Bronchial epithelial cell (primary cell): ENCODE results near the gene PCSK9. TPM values are rescaled to one million over a fixed set of nuclear protein-coding genes. Genes with fewer than 3 reads are reported as not detected.
"Not testable (repeated sequence)": the region's sequence is repeated elsewhere in the genome, so short reads cannot be mapped to it uniquely, and the experiment has no call there.

Experiments
- DNase-seq: peaks from one replicate; pipeline ENCODE4 v3.0.0-alpha.2; 2010; ENCODE audit warnings: low read depth
- FAIRE-seq: peaks from 2 replicates; lab custom pipeline; 2011; peaks lifted over from hg19 to GRCh38; lab: Jason Lieb, UNC
- H3K27me3 ChIP-seq: 2 replicates; pipeline ENCODE4 v1.5.1; 2011; ENCODE audit warnings: low read length; ENCODE audit not compliant: control insufficient read depth, insufficient read depth
- H3K36me3 ChIP-seq: 2 replicates; pipeline ENCODE4 v1.5.1; 2011; ENCODE audit warnings: low read length; ENCODE audit not compliant: control insufficient read depth, insufficient read depth
- H3K4me3 ChIP-seq: 2 replicates; pipeline ENCODE4 v1.5.1; 2011; ENCODE audit warnings: mild to moderate bottlenecking, low read depth, low read length, control low read depth
- total RNA-seq: library from RNA; depleted of rRNA; stranded (reverse); fragments of >200 nt; gene quantifications from 2 replicates; pipeline ENCODE4 v1.2.1, GENCODE V29; 2014
- TF ChIP-seq, protein P1 (sequence below): IDR thresholded peaks from 2 replicates; pipeline ENCODE4 v1.5.1; 2011; ENCODE audit warnings: mild to moderate bottlenecking, moderate library complexity, low read length, control low read depth, inconsistent platforms; ENCODE audit not compliant: insufficient read depth, severe bottlenecking

PCSK9 gene
- total RNA-seq, 1 donor from 2014 or later = 11.3 TPM

DNA sequence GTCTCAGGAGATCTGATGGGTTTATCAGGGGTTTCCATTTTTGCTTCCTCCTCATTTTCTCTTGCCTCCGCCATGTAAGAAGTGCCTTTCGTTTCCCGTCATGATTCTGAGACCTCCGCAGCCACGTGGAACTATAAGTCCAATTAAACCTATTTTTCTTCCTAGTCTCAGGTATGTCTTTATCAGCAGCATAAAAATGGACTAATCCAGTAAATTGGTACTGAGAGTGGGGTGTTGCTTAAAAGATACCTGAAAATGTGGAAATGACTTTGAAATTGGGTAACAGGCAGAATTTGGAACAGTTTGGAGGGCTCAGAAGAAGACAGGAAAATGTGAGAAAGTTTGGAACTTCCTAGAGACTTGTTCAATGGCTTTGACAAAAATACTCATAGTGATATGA, 8.2 kb upstream of the PCSK9 start:
- H3K27me3 ChIP-seq, FAIRE-seq, H3K4me3 ChIP-seq, DNase-seq, H3K36me3 ChIP-seq: not testable (repeated sequence)

DNA sequence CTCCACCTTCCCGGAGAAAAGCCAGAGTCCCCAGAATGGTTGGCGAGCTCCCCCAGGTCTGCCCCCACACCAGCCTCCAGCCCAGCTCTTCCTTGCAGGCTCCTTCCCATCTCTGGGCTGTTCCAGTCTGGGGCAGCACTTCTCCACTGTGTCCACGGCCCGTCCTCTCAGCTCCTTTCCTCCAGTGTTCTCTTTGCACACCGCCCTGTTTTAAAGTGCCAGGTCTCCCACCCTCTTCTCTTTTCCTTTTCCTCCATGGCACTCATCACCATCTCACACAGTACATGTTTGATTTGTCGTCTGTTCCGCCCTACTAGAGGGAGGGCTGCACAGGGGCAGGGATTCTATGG, 6.1 kb upstream of the PCSK9 start:
- Histone ChIP-seq H3K4me3 (no peak overlapping the region), H3K36me3 (no peaks in the 10 kb centered on the region), H3K27me3 (peaks cover 4% of the 10 kb centered on the region)
- DNase-seq (no peak), FAIRE-seq (no peak)
- TF ChIP-seq, protein P1, sequence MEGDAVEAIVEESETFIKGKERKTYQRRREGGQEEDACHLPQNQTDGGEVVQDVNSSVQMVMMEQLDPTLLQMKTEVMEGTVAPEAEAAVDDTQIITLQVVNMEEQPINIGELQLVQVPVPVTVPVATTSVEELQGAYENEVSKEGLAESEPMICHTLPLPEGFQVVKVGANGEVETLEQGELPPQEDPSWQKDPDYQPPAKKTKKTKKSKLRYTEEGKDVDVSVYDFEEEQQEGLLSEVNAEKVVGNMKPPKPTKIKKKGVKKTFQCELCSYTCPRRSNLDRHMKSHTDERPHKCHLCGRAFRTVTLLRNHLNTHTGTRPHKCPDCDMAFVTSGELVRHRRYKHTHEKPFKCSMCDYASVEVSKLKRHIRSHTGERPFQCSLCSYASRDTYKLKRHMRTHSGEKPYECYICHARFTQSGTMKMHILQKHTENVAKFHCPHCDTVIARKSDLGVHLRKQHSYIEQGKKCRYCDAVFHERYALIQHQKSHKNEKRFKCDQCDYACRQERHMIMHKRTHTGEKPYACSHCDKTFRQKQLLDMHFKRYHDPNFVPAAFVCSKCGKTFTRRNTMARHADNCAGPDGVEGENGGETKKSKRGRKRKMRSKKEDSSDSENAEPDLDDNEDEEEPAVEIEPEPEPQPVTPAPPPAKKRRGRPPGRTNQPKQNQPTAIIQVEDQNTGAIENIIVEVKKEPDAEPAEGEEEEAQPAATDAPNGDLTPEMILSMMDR = no peak

DNA sequence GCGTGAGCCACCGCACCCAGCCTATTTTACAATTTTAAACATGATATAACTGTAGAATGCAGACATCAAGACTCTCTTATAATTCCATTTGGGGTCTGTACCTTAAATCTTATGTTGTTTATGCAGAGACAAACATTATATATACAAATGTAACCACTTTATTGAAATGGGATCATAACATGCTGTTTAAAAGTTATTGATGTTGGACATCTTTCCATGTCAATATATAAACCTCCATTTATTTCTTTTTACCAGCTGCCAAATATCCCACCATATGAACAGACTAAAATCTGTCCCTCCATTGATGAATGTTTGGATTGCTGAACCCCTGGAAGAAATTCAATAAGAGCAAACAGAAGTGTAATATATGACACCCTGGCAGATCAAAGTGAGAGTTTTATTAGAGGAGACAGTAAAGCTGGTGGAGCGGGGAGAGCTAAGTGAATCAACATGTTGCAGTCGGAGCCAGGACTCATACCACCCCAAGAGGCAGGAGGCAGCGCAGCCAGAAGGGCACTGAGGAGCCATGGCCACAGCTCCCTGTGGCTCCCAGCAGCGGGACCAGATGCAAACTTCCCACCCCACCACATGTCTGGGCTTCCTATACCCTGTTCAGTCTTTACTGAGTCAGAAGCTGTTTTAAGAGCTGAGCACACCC, 4.7 kb upstream of the PCSK9 start:
- H3K27me3 ChIP-seq = peaks cover 2% of the 10 kb centered on the region
- no peak for FAIRE-seq
- no peak overlapping the region for H3K4me3 ChIP-seq
- DNase-seq = no peak
- no peaks in the 10 kb centered on the region for H3K36me3 ChIP-seq
- TF ChIP-seq, protein P1 = no peak

DNA sequence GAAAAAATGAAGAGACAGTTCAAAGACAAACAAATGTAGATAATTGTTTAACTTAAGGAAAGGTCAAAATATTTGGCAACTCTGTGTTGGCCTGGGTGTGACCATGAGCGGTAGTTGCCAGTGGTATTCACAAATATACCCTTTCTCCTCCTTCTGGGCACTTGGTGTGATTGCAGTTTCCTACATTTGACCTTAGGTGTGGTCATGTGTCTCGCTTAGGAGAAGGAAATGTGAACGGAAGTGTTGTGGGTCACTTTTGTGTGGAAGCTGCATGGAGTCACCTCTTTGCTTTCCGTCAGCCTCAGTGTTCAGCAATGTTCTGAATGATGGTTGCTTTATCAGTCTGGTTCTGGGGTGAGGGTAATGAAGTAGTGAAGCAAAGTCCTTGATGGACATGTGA, 3.4 kb upstream of the PCSK9 start:
- Histone ChIP-seq H3K36me3 (no peaks in the 10 kb centered on the region), H3K27me3 (peaks cover 2% of the 10 kb centered on the region)
- peak; percentile 6 for DNase-seq

DNA sequence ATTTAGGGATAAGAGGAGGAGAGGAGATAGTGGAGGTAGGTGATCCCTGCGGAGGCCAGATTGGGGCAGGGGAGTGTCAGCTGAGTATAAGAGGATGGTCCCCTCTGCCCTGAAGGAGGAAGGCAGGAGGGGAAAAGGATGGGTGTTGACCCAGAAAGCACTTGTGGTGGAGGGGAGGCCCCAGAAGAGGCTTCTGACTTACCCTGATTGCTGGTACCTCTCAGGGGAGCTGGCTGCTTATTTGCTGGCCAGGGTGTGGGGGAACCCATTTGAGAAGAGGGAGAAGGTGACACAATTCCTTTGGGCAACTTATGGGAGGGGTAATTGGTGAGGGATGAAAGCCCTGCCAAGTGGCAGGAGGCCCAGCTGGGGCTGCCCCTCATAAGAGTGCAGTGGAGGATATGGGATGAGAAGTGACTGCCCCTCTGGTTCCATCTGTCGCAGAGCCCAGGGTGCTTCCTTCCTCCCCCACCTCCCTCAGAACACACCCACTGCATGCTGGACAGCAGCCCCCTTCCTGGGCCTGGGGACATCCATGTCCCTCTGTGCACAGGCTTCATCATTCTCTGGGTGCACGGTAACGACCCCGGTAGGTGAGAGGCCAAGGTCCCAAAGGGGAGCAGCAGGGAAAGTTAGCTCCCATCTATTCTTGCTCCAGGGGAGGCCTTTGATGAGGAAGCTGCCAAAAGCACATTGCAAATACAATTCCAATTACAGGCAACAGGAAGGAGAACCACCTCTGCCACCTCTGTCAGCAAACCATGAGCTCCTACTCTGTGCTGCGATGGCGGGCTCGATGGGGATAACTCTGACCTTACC, 1.4 kb upstream of the PCSK9 start:
- no peak for FAIRE-seq
- TF ChIP-seq, protein P1 = no peak

More for the DNA sequence above, 3.4 kb upstream of the PCSK9 start:
- TF ChIP-seq, protein P1 = no peak
- H3K4me3 ChIP-seq = no peak overlapping the region
- no peak for FAIRE-seq

DNA sequence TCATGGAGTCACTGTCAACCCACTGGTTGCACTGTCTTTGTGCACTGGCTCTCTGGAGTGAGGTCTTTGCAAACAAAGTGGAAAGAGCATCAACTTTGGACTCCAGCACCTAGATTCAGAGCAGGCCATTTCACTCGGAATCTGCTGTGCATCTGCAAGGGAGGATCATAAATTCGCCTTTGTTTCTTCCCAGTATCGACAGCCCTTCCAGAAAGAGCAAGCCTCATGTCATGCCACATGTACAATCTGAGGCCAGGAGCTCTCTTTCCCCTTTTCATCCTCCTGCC, 853 bp upstream of the PCSK9 start:
- no peak for FAIRE-seq
- peaks cover 2% of the 10 kb centered on the region for H3K27me3 ChIP-seq
- TF ChIP-seq, protein P1 = no peak
- no peak for DNase-seq
- no peak overlapping the region for H3K4me3 ChIP-seq
- H3K36me3 ChIP-seq = no peaks in the 10 kb centered on the region

More for the DNA sequence above, 1.4 kb upstream of the PCSK9 start:
- DNase-seq = no peak
- peaks cover 2% of the 10 kb centered on the region for H3K27me3 ChIP-seq
- H3K36me3 ChIP-seq = no peaks in the 10 kb centered on the region
- H3K4me3 ChIP-seq = no peak overlapping the region
